Liver (tissue), 9 donors: ENCODE data around the gene ARHGAP4. TPM values are rescaled to one million over a fixed set of nuclear protein-coding genes. Genes with fewer than 3 reads are reported as not detected.

Experiments
- DNase-seq: peaks from one replicate; pipeline ENCODE4 v3.0.0-alpha.2; 2017; ENCODE audit warnings: low spot score
- H3K27ac ChIP-seq, 2 donors: one replicate each; pipeline ENCODE4 v1.7.0; 2013; ENCODE audit warnings: inconsistent platforms in 2 of 2, low read length in 2 of 2, control low read depth in 1 of 2, low read depth in 1 of 2, mild to moderate bottlenecking in 1 of 2
- H3K27me3 ChIP-seq, 4 donors: one replicate each; pipeline versions ENCODE4 v1.6.1 to v1.7.0; 2013; ENCODE audit warnings: low read length in 3 of 4, inconsistent platforms in 1 of 4, mild to moderate bottlenecking in 1 of 4, moderate library complexity in 1 of 4; ENCODE audit not compliant: control insufficient read depth in 4 of 4, insufficient read depth in 4 of 4
- H3K36me3 ChIP-seq, 4 donors: one replicate each; pipeline versions ENCODE4 v1.6.1 to v1.7.0; 2013; ENCODE audit warnings: low read length in 3 of 4, mild to moderate bottlenecking in 3 of 4, low read depth in 1 of 4, moderate library complexity in 1 of 4; ENCODE audit not compliant: control insufficient read depth in 4 of 4, insufficient read depth in 3 of 4
- H3K4me1 ChIP-seq, 4 donors: one replicate each; pipeline versions ENCODE4 v1.6.1 to v1.7.0; 2013; ENCODE audit warnings: low read length in 3 of 4, mild to moderate bottlenecking in 3 of 4, moderate library complexity in 1 of 4; ENCODE audit not compliant: control insufficient read depth in 4 of 4, insufficient read depth in 4 of 4
- H3K4me3 ChIP-seq, 3 donors: one replicate each; pipeline versions ENCODE4 v1.6.1 to v1.7.0; 2013; ENCODE audit warnings: low read length in 3 of 3, control low read depth in 1 of 3, low read depth in 1 of 3, mild to moderate bottlenecking in 1 of 3
- H3K9ac ChIP-seq, 2 donors: one replicate each; pipeline ENCODE4 v1.7.0; 2013; ENCODE audit warnings: low read length in 2 of 2, mild to moderate bottlenecking in 2 of 2, moderate library complexity in 2 of 2, control low read depth in 1 of 2, low read depth in 1 of 2
- H3K9me3 ChIP-seq, 4 donors: one replicate each; pipeline versions ENCODE4 v1.6.1 to v1.7.0; 2013; ENCODE audit warnings: low read length in 3 of 4; ENCODE audit not compliant: control insufficient read depth in 4 of 4
- EGR1 ChIP-seq, 2 donors: IDR thresholded peaks; 2 replicates each; pipeline ENCODE4 v1.6.1; 2016 to 2018; ENCODE audit warnings: antibody characterized with exemption in 2 of 2, low read depth in 2 of 2
- FOXA1 ChIP-seq: IDR thresholded peaks from 2 replicates; pipeline ENCODE4 v1.6.1; 2016; ENCODE audit warnings: antibody characterized with exemption
- FOXA2 ChIP-seq: IDR thresholded peaks from 2 replicates; pipeline ENCODE4 v1.6.1; 2016; ENCODE audit warnings: antibody characterized with exemption
- GABPA ChIP-seq, 2 donors: IDR thresholded peaks in 1 of 2; conservative IDR thresholded peaks in 1 of 2; 2 replicates each; pipeline ENCODE4 v1.6.1; 2016; ENCODE audit warnings: antibody characterized with exemption in 2 of 2, mild to moderate bottlenecking in 1 of 2, moderate library complexity in 1 of 2
- JUND ChIP-seq, 2 donors: IDR thresholded peaks; 2 replicates each; pipeline ENCODE4 v1.6.1; 2016; ENCODE audit warnings: antibody characterized with exemption in 2 of 2
- NR2F2 ChIP-seq: IDR thresholded peaks from 2 replicates; pipeline ENCODE4 v1.6.1; 2016; ENCODE audit warnings: antibody characterized with exemption
- RAD21 ChIP-seq, 2 donors: IDR thresholded peaks; 2 replicates each; pipeline ENCODE4 v1.6.1; 2016; ENCODE audit warnings: antibody characterized with exemption in 2 of 2, mild to moderate bottlenecking in 2 of 2
- RXRA ChIP-seq, 2 donors: IDR thresholded peaks; 2 replicates each; pipeline ENCODE4 v1.6.1; 2017 to 2018; ENCODE audit warnings: antibody characterized with exemption in 2 of 2, mild to moderate bottlenecking in 1 of 2
- SP1 ChIP-seq: IDR thresholded peaks from 2 replicates; pipeline ENCODE4 v1.6.1; 2018; ENCODE audit warnings: antibody characterized with exemption, mild to moderate bottlenecking
- YY1 ChIP-seq: IDR thresholded peaks from 2 replicates; pipeline ENCODE4 v1.6.1; 2016; ENCODE audit warnings: antibody characterized with exemption, mild to moderate bottlenecking
- WGBS: extraction: QIAGEN DNeasy Blood & Tissue Kit; methylation state at CpG from one replicate; pipeline ENCODE4 v1.1.7; 2013; 5-methylcytosine and 5-hydroxymethylcytosine counted together
- polyA plus RNA-seq, 2 donors: library from polyadenylated mRNA; stranded (reverse) in 1 of 2; unstranded in 1 of 2; fragments of 200-250 nt in 1 of 2; fragments of >200 nt in 1 of 2; fragmentation: Nextera tagmentation in 1 of 2; extraction: Ambion mirVana in 1 of 2; gene quantifications; one replicate each; pipeline versions ENCODE4 v1.2.1 to v1.2.3, GENCODE V29; 2013 to 2015
- total RNA-seq, 2 donors: library from RNA; depleted of rRNA; stranded (reverse); fragments of >200 nt; gene quantifications; one replicate each; pipeline ENCODE4 v1.2.3, GENCODE V29; 2014
- TF ChIP-seq, protein P1 (sequence below): IDR thresholded peaks from 2 replicates; pipeline ENCODE4 v1.6.1; 2016; ENCODE audit warnings: antibody characterized with exemption
- TF ChIP-seq, protein P2 (sequence below): fragments of 150-350 bp; IDR thresholded peaks from 2 replicates; pipeline ENCODE4 v1.5.1; 2017; ENCODE audit warnings: improper control_type of control experiment, low read depth, low read length; ENCODE audit not compliant: missing input control
- TF ChIP-seq, protein P3 (sequence below): IDR thresholded peaks from 2 replicates; pipeline ENCODE4 v1.6.1; 2016; ENCODE audit warnings: antibody characterized with exemption
- TF ChIP-seq, protein P4 (sequence below): IDR thresholded peaks from 2 replicates; pipeline ENCODE4 v1.6.1; 2016; ENCODE audit warnings: antibody characterized with exemption
- TF ChIP-seq, protein P5 (sequence below): IDR thresholded peaks from 2 replicates; pipeline ENCODE4 v1.6.1; 2016; ENCODE audit warnings: antibody characterized with exemption, mild to moderate bottlenecking
- donor health status: healthy.
- donor health status: healthy.
- donor health status: healthy.
- donor health status: healthy.
- donor health status: healthy.

ARHGAP4 gene
- total and polyA plus RNA-seq, 4 donors, result 3.3 to 28.1 (median 10.2) TPM

DNA sequence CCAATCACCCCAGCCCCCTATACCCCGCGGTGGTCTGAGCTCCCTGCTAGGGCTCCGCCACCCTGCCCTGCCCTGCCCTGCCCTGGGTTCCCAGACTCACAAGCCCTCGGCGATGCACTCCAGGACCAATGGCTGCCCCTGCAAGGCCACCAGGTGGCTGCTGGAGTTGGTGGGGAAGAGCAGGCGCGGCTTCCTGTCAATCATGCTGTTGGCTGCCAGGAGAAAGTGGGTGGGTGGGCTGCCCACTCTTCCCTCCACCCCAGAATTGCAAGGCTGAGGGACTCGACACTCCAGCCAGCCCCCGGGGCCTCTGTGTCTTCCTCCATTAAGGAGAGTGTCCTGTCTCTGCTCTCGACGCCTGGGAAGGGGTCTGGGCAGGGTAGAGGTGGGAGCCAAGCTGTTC, 55.8 kb downstream of the ARHGAP4 start:
- H3K27ac ChIP-seq, result no peak overlapping the region

More for the DNA sequence above, 55.8 kb downstream of the ARHGAP4 start:
- Histone ChIP-seq H3K27me3 (no peaks in the 10 kb centered on the region), H3K4me3 (no peak overlapping the region), H3K4me1 (no peaks in the 10 kb centered on the region), H3K9me3 (no peaks in the 10 kb centered on the region), H3K9ac (no peak overlapping the region), H3K36me3 (no peaks in the 10 kb centered on the region)
- DNase-seq, result no peak
- WGBS, result 70% methylated on average over 11 of the region's 11 CpGs
- TF ChIP-seq, protein P1, sequence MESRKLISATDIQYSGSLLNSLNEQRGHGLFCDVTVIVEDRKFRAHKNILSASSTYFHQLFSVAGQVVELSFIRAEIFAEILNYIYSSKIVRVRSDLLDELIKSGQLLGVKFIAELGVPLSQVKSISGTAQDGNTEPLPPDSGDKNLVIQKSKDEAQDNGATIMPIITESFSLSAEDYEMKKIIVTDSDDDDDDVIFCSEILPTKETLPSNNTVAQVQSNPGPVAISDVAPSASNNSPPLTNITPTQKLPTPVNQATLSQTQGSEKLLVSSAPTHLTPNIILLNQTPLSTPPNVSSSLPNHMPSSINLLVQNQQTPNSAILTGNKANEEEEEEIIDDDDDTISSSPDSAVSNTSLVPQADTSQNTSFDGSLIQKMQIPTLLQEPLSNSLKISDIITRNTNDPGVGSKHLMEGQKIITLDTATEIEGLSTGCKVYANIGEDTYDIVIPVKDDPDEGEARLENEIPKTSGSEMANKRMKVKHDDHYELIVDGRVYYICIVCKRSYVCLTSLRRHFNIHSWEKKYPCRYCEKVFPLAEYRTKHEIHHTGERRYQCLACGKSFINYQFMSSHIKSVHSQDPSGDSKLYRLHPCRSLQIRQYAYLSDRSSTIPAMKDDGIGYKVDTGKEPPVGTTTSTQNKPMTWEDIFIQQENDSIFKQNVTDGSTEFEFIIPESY, result no peak
- TF ChIP-seq, protein P2, sequence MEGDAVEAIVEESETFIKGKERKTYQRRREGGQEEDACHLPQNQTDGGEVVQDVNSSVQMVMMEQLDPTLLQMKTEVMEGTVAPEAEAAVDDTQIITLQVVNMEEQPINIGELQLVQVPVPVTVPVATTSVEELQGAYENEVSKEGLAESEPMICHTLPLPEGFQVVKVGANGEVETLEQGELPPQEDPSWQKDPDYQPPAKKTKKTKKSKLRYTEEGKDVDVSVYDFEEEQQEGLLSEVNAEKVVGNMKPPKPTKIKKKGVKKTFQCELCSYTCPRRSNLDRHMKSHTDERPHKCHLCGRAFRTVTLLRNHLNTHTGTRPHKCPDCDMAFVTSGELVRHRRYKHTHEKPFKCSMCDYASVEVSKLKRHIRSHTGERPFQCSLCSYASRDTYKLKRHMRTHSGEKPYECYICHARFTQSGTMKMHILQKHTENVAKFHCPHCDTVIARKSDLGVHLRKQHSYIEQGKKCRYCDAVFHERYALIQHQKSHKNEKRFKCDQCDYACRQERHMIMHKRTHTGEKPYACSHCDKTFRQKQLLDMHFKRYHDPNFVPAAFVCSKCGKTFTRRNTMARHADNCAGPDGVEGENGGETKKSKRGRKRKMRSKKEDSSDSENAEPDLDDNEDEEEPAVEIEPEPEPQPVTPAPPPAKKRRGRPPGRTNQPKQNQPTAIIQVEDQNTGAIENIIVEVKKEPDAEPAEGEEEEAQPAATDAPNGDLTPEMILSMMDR, result no peak
- no peak for TF ChIP-seq JUND (IDR thresholded peaks at IDR 0.05)
- TF ChIP-seq EGR1 (IDR thresholded peaks at IDR 0.05; ENCODE audit: low read depth in 2 of 2), result no peak
- no peak for TF ChIP-seq GABPA (IDR thresholded peaks at IDR 0.05 in 1 of 2, conservative IDR thresholded peaks at IDR 0.05 in 1 of 2)
- no peak for TF ChIP-seq FOXA2
- no peak for TF ChIP-seq RAD21 (IDR thresholded peaks at IDR 0.05)
- no peak for TF ChIP-seq FOXA1
- no peak for TF ChIP-seq SP1
- TF ChIP-seq YY1, result no peak
- TF ChIP-seq, protein P3, sequence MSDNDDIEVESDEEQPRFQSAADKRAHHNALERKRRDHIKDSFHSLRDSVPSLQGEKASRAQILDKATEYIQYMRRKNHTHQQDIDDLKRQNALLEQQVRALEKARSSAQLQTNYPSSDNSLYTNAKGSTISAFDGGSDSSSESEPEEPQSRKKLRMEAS, result no peak
- TF ChIP-seq, protein P4, sequence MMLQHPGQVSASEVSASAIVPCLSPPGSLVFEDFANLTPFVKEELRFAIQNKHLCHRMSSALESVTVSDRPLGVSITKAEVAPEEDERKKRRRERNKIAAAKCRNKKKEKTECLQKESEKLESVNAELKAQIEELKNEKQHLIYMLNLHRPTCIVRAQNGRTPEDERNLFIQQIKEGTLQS, result no peak
- TF ChIP-seq NR2F2, result no peak
- TF ChIP-seq RXRA (IDR thresholded peaks at IDR 0.05), result no peak
- TF ChIP-seq, protein P5, sequence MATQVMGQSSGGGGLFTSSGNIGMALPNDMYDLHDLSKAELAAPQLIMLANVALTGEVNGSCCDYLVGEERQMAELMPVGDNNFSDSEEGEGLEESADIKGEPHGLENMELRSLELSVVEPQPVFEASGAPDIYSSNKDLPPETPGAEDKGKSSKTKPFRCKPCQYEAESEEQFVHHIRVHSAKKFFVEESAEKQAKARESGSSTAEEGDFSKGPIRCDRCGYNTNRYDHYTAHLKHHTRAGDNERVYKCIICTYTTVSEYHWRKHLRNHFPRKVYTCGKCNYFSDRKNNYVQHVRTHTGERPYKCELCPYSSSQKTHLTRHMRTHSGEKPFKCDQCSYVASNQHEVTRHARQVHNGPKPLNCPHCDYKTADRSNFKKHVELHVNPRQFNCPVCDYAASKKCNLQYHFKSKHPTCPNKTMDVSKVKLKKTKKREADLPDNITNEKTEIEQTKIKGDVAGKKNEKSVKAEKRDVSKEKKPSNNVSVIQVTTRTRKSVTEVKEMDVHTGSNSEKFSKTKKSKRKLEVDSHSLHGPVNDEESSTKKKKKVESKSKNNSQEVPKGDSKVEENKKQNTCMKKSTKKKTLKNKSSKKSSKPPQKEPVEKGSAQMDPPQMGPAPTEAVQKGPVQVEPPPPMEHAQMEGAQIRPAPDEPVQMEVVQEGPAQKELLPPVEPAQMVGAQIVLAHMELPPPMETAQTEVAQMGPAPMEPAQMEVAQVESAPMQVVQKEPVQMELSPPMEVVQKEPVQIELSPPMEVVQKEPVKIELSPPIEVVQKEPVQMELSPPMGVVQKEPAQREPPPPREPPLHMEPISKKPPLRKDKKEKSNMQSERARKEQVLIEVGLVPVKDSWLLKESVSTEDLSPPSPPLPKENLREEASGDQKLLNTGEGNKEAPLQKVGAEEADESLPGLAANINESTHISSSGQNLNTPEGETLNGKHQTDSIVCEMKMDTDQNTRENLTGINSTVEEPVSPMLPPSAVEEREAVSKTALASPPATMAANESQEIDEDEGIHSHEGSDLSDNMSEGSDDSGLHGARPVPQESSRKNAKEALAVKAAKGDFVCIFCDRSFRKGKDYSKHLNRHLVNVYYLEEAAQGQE, result no peak
